ENCODE data around the gene ELMO3. TPM values are rescaled to one million over a fixed set of nuclear protein-coding genes. Genes with fewer than 3 reads are reported as not detected.

The ELMO3 gene
- 1.9 TPM in 1 of 2 replicates, not detected in the other for total RNA-seq (ENCODE audit: low replicate concordance)

DNA sequence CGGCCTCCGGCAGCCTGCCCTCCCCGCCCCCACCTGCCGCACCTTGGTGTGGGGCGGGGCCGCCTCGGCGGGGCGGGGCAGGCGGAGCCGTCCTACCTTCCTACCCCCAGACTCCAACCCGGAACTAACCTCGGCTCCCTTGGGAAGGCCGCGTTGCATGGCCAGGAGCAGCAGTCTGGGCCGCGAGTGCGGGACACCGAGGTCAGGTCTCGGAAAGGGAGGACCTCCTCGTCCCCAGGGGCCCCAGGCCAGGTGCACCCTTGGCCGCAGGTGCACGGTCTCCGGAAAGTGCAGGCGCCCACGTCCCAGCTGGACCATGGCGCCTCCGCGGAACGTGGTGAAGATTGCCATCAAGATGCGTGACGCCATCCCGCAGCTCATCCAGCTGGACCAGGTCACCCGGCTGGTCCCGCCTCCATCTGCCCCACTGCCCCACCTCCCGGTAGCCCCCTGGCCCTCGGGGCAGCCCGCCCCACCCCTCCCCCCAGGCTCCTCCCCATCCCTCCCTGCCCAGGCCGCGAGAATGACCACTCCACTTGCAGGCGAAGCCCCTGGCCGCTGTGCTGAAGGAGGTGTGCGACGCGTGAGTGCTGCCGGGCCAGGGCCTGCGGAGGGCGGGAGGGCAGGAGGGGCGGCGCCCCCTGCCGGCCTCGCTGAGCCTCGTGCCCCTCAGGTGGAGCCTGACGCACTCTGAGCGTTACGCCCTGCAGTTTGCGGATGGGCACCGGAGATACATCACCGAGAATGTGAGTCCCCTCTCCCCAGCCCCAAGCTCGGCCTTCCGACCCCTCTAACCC is at the start of gene ELMO3:
TSS of gene ELMO3 (plus strand) at position 121 of the 797 bp plus-strand sequence. CDS start at position 317, 196 bp downstream.
- Histone ChIP-seq H3K4me2 (peak within 1 kb of the TSS; percentile 66), H3K9me3 (ENCODE audit: low read depth) (no peaks in the 10 kb centered on the region), H3K27me3 (no peaks in the 10 kb centered on the region), H3K36me3 (no peaks in the 10 kb centered on the region), H4K20me1 (ENCODE audit: low read depth) (peaks cover 35% of the 10 kb centered on the region), H3F3A (ENCODE audit: low read depth) (peaks cover 24% of the 10 kb centered on the region), H3K4me3 (peak within 1 kb of the TSS; percentile 21), H3K79me2 (ENCODE audit: low read depth) (peaks cover 1% of the 10 kb centered on the region), H2AFZ (replicated peaks) (no peak within 1 kb of the TSS), H3K4me1 (peaks cover 7% of the 10 kb centered on the region), H3K27ac (no peak within 1 kb of the TSS), H3K9ac (no peak within 1 kb of the TSS)
- H3K4me3 Mint-ChIP-seq = no peak within 1 kb of the TSS
- H3K4me1 Mint-ChIP-seq = no peaks in the 10 kb centered on the region
- no peaks in the 10 kb centered on the region for H3K9me3 Mint-ChIP-seq
- H3K27me3 Mint-ChIP-seq (ENCODE audit: insufficient read depth, low read depth) = peaks cover 8% of the 10 kb centered on the region
- H3K27ac Mint-ChIP-seq = no peak within 1 kb of the TSS
- TF ChIP-seq, protein P1, sequence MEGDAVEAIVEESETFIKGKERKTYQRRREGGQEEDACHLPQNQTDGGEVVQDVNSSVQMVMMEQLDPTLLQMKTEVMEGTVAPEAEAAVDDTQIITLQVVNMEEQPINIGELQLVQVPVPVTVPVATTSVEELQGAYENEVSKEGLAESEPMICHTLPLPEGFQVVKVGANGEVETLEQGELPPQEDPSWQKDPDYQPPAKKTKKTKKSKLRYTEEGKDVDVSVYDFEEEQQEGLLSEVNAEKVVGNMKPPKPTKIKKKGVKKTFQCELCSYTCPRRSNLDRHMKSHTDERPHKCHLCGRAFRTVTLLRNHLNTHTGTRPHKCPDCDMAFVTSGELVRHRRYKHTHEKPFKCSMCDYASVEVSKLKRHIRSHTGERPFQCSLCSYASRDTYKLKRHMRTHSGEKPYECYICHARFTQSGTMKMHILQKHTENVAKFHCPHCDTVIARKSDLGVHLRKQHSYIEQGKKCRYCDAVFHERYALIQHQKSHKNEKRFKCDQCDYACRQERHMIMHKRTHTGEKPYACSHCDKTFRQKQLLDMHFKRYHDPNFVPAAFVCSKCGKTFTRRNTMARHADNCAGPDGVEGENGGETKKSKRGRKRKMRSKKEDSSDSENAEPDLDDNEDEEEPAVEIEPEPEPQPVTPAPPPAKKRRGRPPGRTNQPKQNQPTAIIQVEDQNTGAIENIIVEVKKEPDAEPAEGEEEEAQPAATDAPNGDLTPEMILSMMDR (IDR thresholded peaks at IDR 0.05) = peak; percentile 53
- peak; percentile 31 for TF ChIP-seq EZH2 (IDR thresholded peaks at IDR 0.05)
- TF ChIP-seq EZH2phosphoT487 (IDR thresholded peaks at IDR 0.05) = no peak
- H3K36me3 Mint-ChIP-seq = peaks cover 16% of the 10 kb centered on the region
- DNase-seq (ENCODE audit: low spot score) = peak; percentile 87

DNA sequence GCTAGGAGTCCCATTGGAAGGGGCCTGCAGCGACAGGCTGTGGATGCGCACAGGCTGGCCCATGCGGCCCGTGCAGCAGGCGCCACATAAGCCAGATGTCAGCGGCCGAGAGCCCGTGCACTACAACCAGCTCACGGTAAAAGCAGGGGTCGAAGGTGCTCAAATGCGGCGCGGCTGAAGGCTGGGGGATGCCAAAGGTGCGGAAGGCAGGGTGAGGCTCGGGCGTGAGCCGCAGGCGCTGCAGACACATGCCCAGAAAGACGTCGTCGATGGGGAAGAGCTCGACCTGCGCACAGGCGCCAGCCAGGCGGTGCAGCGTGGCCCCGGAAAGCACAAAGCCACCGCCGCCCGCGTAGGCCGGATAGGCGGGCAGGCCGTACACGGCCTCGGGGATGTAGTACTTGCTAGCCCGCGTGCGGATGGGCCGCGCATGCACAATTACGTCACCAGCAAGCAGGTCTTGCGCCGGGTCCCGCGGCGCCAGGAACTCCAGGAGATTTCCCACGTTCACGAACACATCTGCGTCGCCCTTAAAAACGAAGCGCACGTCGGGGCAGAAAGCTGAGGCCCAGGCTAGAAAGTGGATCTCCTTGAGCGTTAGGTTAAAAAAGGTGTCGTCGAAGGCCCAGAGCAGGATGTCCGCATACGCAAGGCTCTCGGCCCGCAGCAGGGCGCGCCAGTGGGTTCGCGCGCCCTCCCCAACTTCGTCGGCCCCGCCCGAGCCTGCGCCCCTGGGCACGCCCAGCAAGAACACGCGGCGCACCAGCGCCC is 49.5 kb upstream of the ELMO3 start:
- H2AFZ ChIP-seq (replicated peaks) = no peak overlapping the region
- peaks cover 54% of the 10 kb centered on the region for H3K27me3 ChIP-seq
- no peak for DNase-seq (ENCODE audit: low spot score)

GRCh38 chr16:67150047-67150832 is 48.7 kb upstream of the ELMO3 start:
- Histone ChIP-seq H4K20me1 (ENCODE audit: low read depth) (peaks cover 12% of the 10 kb centered on the region), H3K9me3 (ENCODE audit: low read depth) (no peaks in the 10 kb centered on the region), H3K9ac (no peak overlapping the region), H3K27ac (no peak overlapping the region), H3K36me3 (no peaks in the 10 kb centered on the region), H2AFZ (replicated peaks) (peak overlapping the region; percentile 86), H3F3A (ENCODE audit: low read depth) (peaks cover 33% of the 10 kb centered on the region), H3K4me2 (peak overlapping the region; percentile 75), H3K27me3 (peaks cover 62% of the 10 kb centered on the region), H3K4me1 (peaks cover 6% of the 10 kb centered on the region), H3K79me2 (ENCODE audit: low read depth) (no peaks in the 10 kb centered on the region), H3K4me3 (peak overlapping the region; percentile 52)
- peak; percentile 86 for DNase-seq (ENCODE audit: low spot score)
- H3K9me3 Mint-ChIP-seq = peaks cover 2% of the 10 kb centered on the region
- H3K27me3 Mint-ChIP-seq (ENCODE audit: insufficient read depth, low read depth) = peaks cover 45% of the 10 kb centered on the region
- TF ChIP-seq, protein P1 (IDR thresholded peaks at IDR 0.05) = peak; percentile 53
- TF ChIP-seq EZH2phosphoT487 (IDR thresholded peaks at IDR 0.05) (peak; percentile 50), EZH2 (IDR thresholded peaks at IDR 0.05) (peak; percentile 69)
- H3K4me1 Mint-ChIP-seq = peaks cover 8% of the 10 kb centered on the region
- no peak overlapping the region for H3K27ac Mint-ChIP-seq
- peaks cover 7% of the 10 kb centered on the region for H3K36me3 Mint-ChIP-seq
- no peak overlapping the region for H3K4me3 Mint-ChIP-seq

More for the DNA sequence above, 49.5 kb upstream of the ELMO3 start:
- Histone ChIP-seq H3K4me3 (peak overlapping the region; percentile 52), H3K4me1 (no peaks in the 10 kb centered on the region), H3K9ac (no peak overlapping the region), H4K20me1 (ENCODE audit: low read depth) (peaks cover 11% of the 10 kb centered on the region), H3F3A (ENCODE audit: low read depth) (peaks cover 30% of the 10 kb centered on the region), H3K27ac (no peak overlapping the region), H3K9me3 (ENCODE audit: low read depth) (no peaks in the 10 kb centered on the region), H3K36me3 (no peaks in the 10 kb centered on the region), H3K4me2 (peak overlapping the region; percentile 75), H3K79me2 (ENCODE audit: low read depth) (no peaks in the 10 kb centered on the region)
- peaks cover 8% of the 10 kb centered on the region for H3K4me1 Mint-ChIP-seq
- H3K4me3 Mint-ChIP-seq = peak overlapping the region; percentile 68
- TF ChIP-seq EZH2 (IDR thresholded peaks at IDR 0.05) (no peak), EZH2phosphoT487 (IDR thresholded peaks at IDR 0.05) (no peak)
- TF ChIP-seq, protein P1 (IDR thresholded peaks at IDR 0.05) = no peak
- H3K36me3 Mint-ChIP-seq = peaks cover 10% of the 10 kb centered on the region
- peaks cover 2% of the 10 kb centered on the region for H3K9me3 Mint-ChIP-seq
- peaks cover 45% of the 10 kb centered on the region for H3K27me3 Mint-ChIP-seq (ENCODE audit: insufficient read depth, low read depth)
- no peak overlapping the region for H3K27ac Mint-ChIP-seq

Measured in neural progenitor cell (in vitro differentiated cells).